ENCODE data around the gene COBLL1.
"Not testable (repeated sequence)": the region's sequence is repeated elsewhere in the genome, so short reads cannot be mapped to it uniquely, and the experiment has no call there.

Gene COBLL1

GRCh38 chr2:164859906-164860693, 18.5 kb upstream of the COBLL1 start:
- not testable (repeated sequence) for DNase-seq

- no peak for DNase-seq
Measured at GRCh38 chr2:164859251-164859818, 17.7 kb upstream of the COBLL1 start.

GRCh38 chr2:164852086-164852485, 10.5 kb upstream of the COBLL1 start:
- no peak for DNase-seq

GRCh38 chr2:164850235-164850634, 8.6 kb upstream of the COBLL1 start:
- no peak for DNase-seq

- DNase-seq: no peak
Measured at GRCh38 chr2:164849506-164849905, 7.9 kb upstream of the COBLL1 start.

GRCh38 chr2:164847981-164848741, 6.5 kb upstream of the COBLL1 start:
- DNase-seq: no peak

- no peak for DNase-seq
Measured at GRCh38 chr2:164847291-164847690, 5.7 kb upstream of the COBLL1 start.

- DNase-seq: no peak
Measured at GRCh38 chr2:164846276-164846675, 4.7 kb upstream of the COBLL1 start.

GRCh38 chr2:164843346-164843911, 1.8 kb upstream of the COBLL1 start:
- DNase-seq: no peak

GRCh38 chr2:164842624-164842966, 972 bp upstream of the COBLL1 start:
- DNase-seq: no peak

GRCh38 chr2:164840930-164841718, 499 bp downstream of the COBLL1 start:
- DNase-seq: no peak

GRCh38 chr2:164840458-164840929, 1.1 kb downstream of the COBLL1 start:
- DNase-seq: peak; percentile 94

GRCh38 chr2:164839914-164840457, 1.6 kb downstream of the COBLL1 start:
- DNase-seq: no peak

- no peak for DNase-seq
Measured at GRCh38 chr2:164837807-164838206, 3.8 kb downstream of the COBLL1 start.

GRCh38 chr2:164836907-164837306, 4.7 kb downstream of the COBLL1 start:
- DNase-seq: no peak

- DNase-seq: no peak
Measured at GRCh38 chr2:164835302-164835701, 6.3 kb downstream of the COBLL1 start.

GRCh38 chr2:164831887-164832286, 9.7 kb downstream of the COBLL1 start:
- DNase-seq: no peak

- no peak for DNase-seq
Measured at GRCh38 chr2:164831180-164831579, 10.4 kb downstream of the COBLL1 start.

GRCh38 chr2:164826293-164827243, 15.1 kb downstream of the COBLL1 start:
- no peak for DNase-seq

GRCh38 chr2:164824872-164825271, 16.8 kb downstream of the COBLL1 start:
- no peak for DNase-seq

- no peak for DNase-seq
Measured at GRCh38 chr2:164823126-164823525, 18.5 kb downstream of the COBLL1 start.
